GM18909 (cell line): ENCODE results near the gene ZNF329.
"Not testable (repeated sequence)": the region's sequence is repeated elsewhere in the genome, so short reads cannot be mapped to it uniquely, and the experiment has no call there.

Experiments used
- ATAC-seq: cut with Tn5 transposase; IDR thresholded peaks from one replicate; pipeline ENCODE4 v1.9.1; 2021; ENCODE audit warnings: mild to moderate bottlenecking; ENCODE audit not compliant: unreplicated experiment, poor library complexity

ZNF329 gene

GRCh38 chr19:58150328-58150921, at the start of gene ZNF329:
ZNF329 (minus strand) TSS chr19:58150789; CDS start chr19:58129503, 21,286 bp downstream.
- ATAC-seq, result peak; percentile 70

- no peak for ATAC-seq
These were observed 46.5 kb upstream of the ZNF329 start for GRCh38 chr19:58196901-58197616.

GRCh38 chr19:58183817-58184215, 33.2 kb upstream of the ZNF329 start:
- ATAC-seq, result no peak

GRCh38 chr19:58182989-58183816, 32.6 kb upstream of the ZNF329 start, which contains the start of gene ZNF274:
ZNF274 (plus strand) TSS chr19:58183061; CDS start chr19:58183966, 905 bp downstream.
- ATAC-seq, result peak; percentile 85

- no peak for ATAC-seq
These were observed 32.0 kb upstream of the ZNF329 start for GRCh38 chr19:58182577-58182988.

GRCh38 chr19:58181902-58182576, 31.4 kb upstream of the ZNF329 start:
- ATAC-seq, result no peak

GRCh38 chr19:58170860-58171259, 20.3 kb upstream of the ZNF329 start:
- ATAC-seq, result no peak

- ATAC-seq, result no peak
These were observed 16.2 kb upstream of the ZNF329 start for GRCh38 chr19:58166708-58167280.

GRCh38 chr19:58166268-58166667, 15.7 kb upstream of the ZNF329 start:
- ATAC-seq, result no peak

- no peak for ATAC-seq
These were observed 6.6 kb upstream of the ZNF329 start for GRCh38 chr19:58157045-58157728.

- peak; percentile 71 for ATAC-seq
These were observed 4.4 kb upstream of the ZNF329 start for GRCh38 chr19:58154679-58155648.

- ATAC-seq, result no peak
These were observed 3.7 kb upstream of the ZNF329 start for GRCh38 chr19:58154287-58154678.

GRCh38 chr19:58153386-58153785, 2.8 kb upstream of the ZNF329 start:
- ATAC-seq, result no peak

- not testable (repeated sequence) for ATAC-seq
These were observed 3.1 kb downstream of the ZNF329 start for GRCh38 chr19:58147475-58147874.

- no peak for ATAC-seq
These were observed 4.7 kb downstream of the ZNF329 start for GRCh38 chr19:58145849-58146248.

GRCh38 chr19:58134244-58134643, 16.3 kb downstream of the ZNF329 start:
- no peak for ATAC-seq

- ATAC-seq, result no peak
These were observed 21.3 kb downstream of the ZNF329 start for GRCh38 chr19:58129284-58129683.

- no peak for ATAC-seq
These were observed 22.4 kb downstream of the ZNF329 start for GRCh38 chr19:58128041-58128685.
